ENCODE data around the gene EPHA4.
"Not testable (repeated sequence)": the region's sequence is repeated elsewhere in the genome, so short reads cannot be mapped to it uniquely, and the experiment has no call there.

Gene EPHA4

GRCh38 chr2:221513232-221513631, 58.9 kb downstream of the EPHA4 start:
- no peak for ATAC-seq
- Mint-ChIP-seq H3K36me3 (peaks cover 6% of the 10 kb centered on the region), H3K4me1 (peaks cover 7% of the 10 kb centered on the region), H3K27me3 (no peaks in the 10 kb centered on the region), H3K9me3 (peaks cover 4% of the 10 kb centered on the region), H3K27ac (peak overlapping the region; percentile 27), H3K4me3 (no peak overlapping the region)

- H3K27ac Mint-ChIP-seq: peak overlapping the region; percentile 30
- not testable (repeated sequence) for H3K4me1 Mint-ChIP-seq, H3K9me3 Mint-ChIP-seq, H3K36me3 Mint-ChIP-seq, ATAC-seq, H3K4me3 Mint-ChIP-seq, H3K27me3 Mint-ChIP-seq
Observed at GRCh38 chr2:221511325-221511724, 60.8 kb downstream of the EPHA4 start.

DNA sequence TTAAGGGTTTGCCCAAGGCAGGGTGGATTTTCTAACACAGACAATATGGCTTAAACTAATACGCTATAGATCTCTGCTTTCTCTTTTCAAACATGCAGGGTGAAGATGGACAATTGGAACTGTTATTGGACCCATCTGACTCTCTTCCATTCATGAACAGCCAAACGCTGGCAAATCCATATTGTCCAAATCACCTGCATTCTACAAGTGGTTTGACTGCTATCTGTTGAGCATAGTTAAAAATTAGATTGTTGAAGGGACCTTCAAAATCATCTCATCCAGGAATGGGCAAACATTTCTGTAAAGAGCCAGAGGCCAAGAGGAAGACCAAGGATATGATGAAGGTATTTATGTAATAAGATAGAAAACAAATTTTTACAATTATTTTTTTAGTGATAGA, 65.6 kb downstream of the EPHA4 start:
- peaks cover 3% of the 10 kb centered on the region for H3K9me3 Mint-ChIP-seq
- ATAC-seq: no peak
- H3K36me3 Mint-ChIP-seq: peaks cover 4% of the 10 kb centered on the region
- no peak overlapping the region for H3K4me3 Mint-ChIP-seq
- no peaks in the 10 kb centered on the region for H3K27me3 Mint-ChIP-seq
- H3K4me1 Mint-ChIP-seq: peaks cover 13% of the 10 kb centered on the region
- no peak overlapping the region for H3K27ac Mint-ChIP-seq

DNA sequence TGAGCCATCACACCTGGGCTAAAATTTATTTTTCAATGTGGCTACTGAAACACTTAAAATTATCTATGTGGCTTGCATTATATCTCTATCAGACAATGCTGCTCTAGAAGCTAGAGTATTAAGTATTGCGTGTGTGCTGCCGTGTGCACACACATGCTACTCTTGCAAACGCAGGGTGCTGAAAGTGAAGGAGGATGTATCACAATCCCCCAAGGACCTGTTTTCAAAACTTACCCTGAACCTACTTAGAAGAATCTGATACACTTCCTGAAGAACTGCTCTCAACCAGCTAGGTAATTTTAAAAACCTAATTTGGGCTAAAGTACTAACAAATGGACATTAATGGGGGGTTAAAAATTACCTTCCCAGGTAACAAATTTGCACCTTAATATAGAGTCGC, 66.5 kb downstream of the EPHA4 start:
- ATAC-seq: peak; percentile 51
- no peaks in the 10 kb centered on the region for H3K27me3 Mint-ChIP-seq
- no peaks in the 10 kb centered on the region for H3K9me3 Mint-ChIP-seq
- peaks cover 12% of the 10 kb centered on the region for H3K4me1 Mint-ChIP-seq
- no peak overlapping the region for H3K27ac Mint-ChIP-seq
- no peaks in the 10 kb centered on the region for H3K36me3 Mint-ChIP-seq
- H3K4me3 Mint-ChIP-seq: no peak overlapping the region

GRCh38 chr2:221504905-221505304, 67.2 kb downstream of the EPHA4 start:
- ATAC-seq: no peak
- H3K4me1 Mint-ChIP-seq: peaks cover 17% of the 10 kb centered on the region
- H3K4me3 Mint-ChIP-seq: no peak overlapping the region
- H3K27ac Mint-ChIP-seq: no peak overlapping the region
- H3K9me3 Mint-ChIP-seq: no peaks in the 10 kb centered on the region
- no peaks in the 10 kb centered on the region for H3K27me3 Mint-ChIP-seq
- no peaks in the 10 kb centered on the region for H3K36me3 Mint-ChIP-seq

- H3K9me3 Mint-ChIP-seq: no peaks in the 10 kb centered on the region
- peak overlapping the region; percentile 35 for H3K27ac Mint-ChIP-seq
- no peaks in the 10 kb centered on the region for H3K36me3 Mint-ChIP-seq
- H3K4me3 Mint-ChIP-seq: peak overlapping the region; percentile 21
- ATAC-seq: no peak
- no peaks in the 10 kb centered on the region for H3K27me3 Mint-ChIP-seq
- H3K4me1 Mint-ChIP-seq: peaks cover 17% of the 10 kb centered on the region
Observed at GRCh38 chr2:221503965-221504364, 68.1 kb downstream of the EPHA4 start.

- peaks cover 17% of the 10 kb centered on the region for H3K4me1 Mint-ChIP-seq
- no peaks in the 10 kb centered on the region for H3K9me3 Mint-ChIP-seq
- ATAC-seq: no peak
- H3K4me3 Mint-ChIP-seq: no peak overlapping the region
- H3K27ac Mint-ChIP-seq: no peak overlapping the region
- H3K27me3 Mint-ChIP-seq: no peaks in the 10 kb centered on the region
- no peaks in the 10 kb centered on the region for H3K36me3 Mint-ChIP-seq
Observed at GRCh38 chr2:221502270-221503010, 69.7 kb downstream of the EPHA4 start.

- ATAC-seq: no peak
- H3K9me3 Mint-ChIP-seq: no peaks in the 10 kb centered on the region
- H3K27me3 Mint-ChIP-seq: no peaks in the 10 kb centered on the region
- H3K27ac Mint-ChIP-seq: no peak overlapping the region
- no peaks in the 10 kb centered on the region for H3K36me3 Mint-ChIP-seq
- H3K4me3 Mint-ChIP-seq: no peak overlapping the region
- H3K4me1 Mint-ChIP-seq: peaks cover 17% of the 10 kb centered on the region
Observed at GRCh38 chr2:221501883-221502269, 70.2 kb downstream of the EPHA4 start.

GRCh38 chr2:221501210-221501882, 70.8 kb downstream of the EPHA4 start:
- Mint-ChIP-seq H3K4me1 (peaks cover 17% of the 10 kb centered on the region), H3K27me3 (no peaks in the 10 kb centered on the region), H3K36me3 (no peaks in the 10 kb centered on the region), H3K9me3 (no peaks in the 10 kb centered on the region), H3K4me3 (no peak overlapping the region), H3K27ac (no peak overlapping the region)
- no peak for ATAC-seq

- H3K27ac Mint-ChIP-seq: peak overlapping the region; percentile 24
- no peak for ATAC-seq
- H3K27me3 Mint-ChIP-seq: no peaks in the 10 kb centered on the region
- no peaks in the 10 kb centered on the region for H3K36me3 Mint-ChIP-seq
- H3K4me1 Mint-ChIP-seq: peaks cover 17% of the 10 kb centered on the region
- no peaks in the 10 kb centered on the region for H3K9me3 Mint-ChIP-seq
- H3K4me3 Mint-ChIP-seq: no peak overlapping the region
Observed at GRCh38 chr2:221500501-221501209, 71.4 kb downstream of the EPHA4 start.

- no peaks in the 10 kb centered on the region for H3K9me3 Mint-ChIP-seq
- peaks cover 6% of the 10 kb centered on the region for H3K4me1 Mint-ChIP-seq
- no peak overlapping the region for H3K4me3 Mint-ChIP-seq
- no peak for ATAC-seq
- no peaks in the 10 kb centered on the region for H3K27me3 Mint-ChIP-seq
- no peak overlapping the region for H3K27ac Mint-ChIP-seq
- no peaks in the 10 kb centered on the region for H3K36me3 Mint-ChIP-seq
Observed at GRCh38 chr2:221495731-221496130, 76.4 kb downstream of the EPHA4 start.

DNA sequence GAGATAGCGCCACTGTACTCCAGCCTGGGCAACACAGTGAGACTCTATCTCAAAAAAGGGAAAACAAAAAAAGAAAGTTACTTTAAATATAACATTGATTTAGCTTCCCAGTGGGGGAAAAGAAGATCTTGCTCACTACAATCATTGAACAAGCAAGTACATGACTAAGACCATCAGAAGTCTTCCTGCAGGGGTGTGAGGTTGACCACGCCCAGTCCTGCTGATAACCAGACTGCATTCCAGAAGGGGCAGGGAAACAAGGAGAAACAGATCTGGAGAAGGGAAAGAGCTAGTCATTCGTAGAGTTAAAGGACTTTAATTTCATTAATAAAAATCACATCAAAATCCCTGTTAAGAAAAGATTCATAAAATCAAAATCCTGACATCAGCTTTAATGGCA, 77.5 kb downstream of the EPHA4 start:
- ATAC-seq: no peak
- H3K9me3 Mint-ChIP-seq: no peaks in the 10 kb centered on the region
- no peak overlapping the region for H3K4me3 Mint-ChIP-seq
- no peak overlapping the region for H3K27ac Mint-ChIP-seq
- no peaks in the 10 kb centered on the region for H3K4me1 Mint-ChIP-seq
- no peaks in the 10 kb centered on the region for H3K36me3 Mint-ChIP-seq
- H3K27me3 Mint-ChIP-seq: no peaks in the 10 kb centered on the region

DNA sequence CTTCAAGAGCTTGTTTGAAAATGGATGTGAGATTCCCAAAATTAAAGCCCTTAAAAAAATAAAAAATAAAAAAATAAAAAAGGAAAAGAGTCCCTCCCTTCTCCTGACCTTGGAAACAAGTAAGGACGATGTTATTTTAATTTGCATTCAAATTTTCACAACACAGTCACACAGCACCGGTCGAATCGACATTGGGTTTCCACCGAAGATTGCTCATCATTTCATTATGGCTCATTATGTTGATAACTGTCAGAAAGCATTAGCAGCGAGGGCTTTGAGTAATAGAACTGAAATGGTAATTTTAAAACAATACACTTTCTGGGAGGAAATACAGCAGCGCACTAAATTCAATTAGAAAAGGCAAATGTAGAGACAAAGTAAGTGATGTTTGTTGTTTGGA, 78.7 kb downstream of the EPHA4 start:
- H3K36me3 Mint-ChIP-seq: no peaks in the 10 kb centered on the region
- H3K27me3 Mint-ChIP-seq: no peaks in the 10 kb centered on the region
- H3K27ac Mint-ChIP-seq: no peak overlapping the region
- H3K9me3 Mint-ChIP-seq: no peaks in the 10 kb centered on the region
- H3K4me3 Mint-ChIP-seq: no peak overlapping the region
- ATAC-seq: no peak
- no peaks in the 10 kb centered on the region for H3K4me1 Mint-ChIP-seq

GRCh38 chr2:221492636-221493035, 79.5 kb downstream of the EPHA4 start:
- Mint-ChIP-seq H3K4me1 (no peaks in the 10 kb centered on the region), H3K4me3 (no peak overlapping the region), H3K9me3 (no peaks in the 10 kb centered on the region), H3K36me3 (no peaks in the 10 kb centered on the region), H3K27ac (no peak overlapping the region), H3K27me3 (no peaks in the 10 kb centered on the region)
- ATAC-seq: no peak

DNA sequence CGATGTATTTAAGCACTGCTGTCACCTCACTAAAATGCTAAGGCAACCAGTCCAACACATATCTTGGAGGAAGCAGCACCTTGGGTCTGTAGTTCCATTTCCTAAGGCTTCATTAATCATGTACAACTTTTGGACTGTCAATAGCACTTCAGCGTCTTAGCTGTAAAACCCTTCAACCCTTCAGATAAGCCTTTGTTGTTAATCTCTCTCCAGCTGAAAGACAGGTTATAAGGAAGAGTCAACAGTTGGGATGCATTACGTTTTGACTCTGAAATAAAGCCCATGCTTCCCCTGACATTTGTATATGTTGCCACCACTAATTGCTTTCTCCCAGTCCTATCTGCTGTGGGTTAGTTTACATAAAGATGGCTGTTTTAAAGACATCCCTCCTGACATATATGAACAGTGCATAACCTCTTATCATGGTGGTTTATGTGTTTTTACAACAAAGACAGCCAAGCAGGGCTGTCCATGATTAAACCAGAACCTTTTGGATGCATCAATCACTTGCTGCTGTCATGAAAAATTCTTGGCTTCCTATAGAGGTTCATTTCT, 81.5 kb downstream of the EPHA4 start:
- H3K36me3 Mint-ChIP-seq: no peaks in the 10 kb centered on the region
- H3K27me3 Mint-ChIP-seq: no peaks in the 10 kb centered on the region
- H3K9me3 Mint-ChIP-seq: no peaks in the 10 kb centered on the region
- no peak overlapping the region for H3K27ac Mint-ChIP-seq
- H3K4me3 Mint-ChIP-seq: no peak overlapping the region
- H3K4me1 Mint-ChIP-seq: peaks cover 13% of the 10 kb centered on the region
- no peak for ATAC-seq
